ENCODE measurements around the gene CEPT1. TPM values are rescaled to one million over a fixed set of nuclear protein-coding genes. Genes with fewer than 3 reads are reported as not detected.
A peak's percentile ranks its signal among the peaks of the same experiment; 100 is the strongest.
"Not testable (repeated sequence)": the region's sequence is repeated elsewhere in the genome, so short reads cannot be mapped to it uniquely, and the experiment has no call there.

The CEPT1 gene
- 10 to 100 TPM; 17.8 to 20.2 (median 18.7) TPM for total RNA-seq
- 8.3 TPM for polyA plus RNA-seq
- long read RNA-seq, donor 1, transcript CEPT1-201 (9 exons, 2,198 nt), result major isoform, 13 of 17 reads
- long read RNA-seq, donor 1, partial matches to known transcripts, result 0 of 17 reads
- long read RNA-seq, donor 1, other reads (novel, unspliced or antisense), result 3 of 17 reads
- long read RNA-seq, donor 2, transcript CEPT1-201 (9 exons, 2,198 nt), result major isoform, 5 of 7 reads
- long read RNA-seq, donor 2, partial matches to known transcripts, result 0 of 7 reads
- long read RNA-seq, donor 2, other reads (novel, unspliced or antisense), result 2 of 7 reads
- long read RNA-seq, donor 3, full-length matches to known transcripts, result 24 of 33 reads
- long read RNA-seq, donor 3, partial matches to known transcripts, result 4 of 33 reads
- long read RNA-seq, donor 3, other reads (novel, unspliced or antisense), result 5 of 33 reads
- long read RNA-seq, donor 4, partial matches to known transcripts, result 0 of 4 reads
- long read RNA-seq, donor 4, other reads (novel, unspliced or antisense), result 2 of 4 reads

GRCh38 chr1:111139956-111140679 is at the start of gene CEPT1, which contains the start of gene DRAM2:
CEPT1 (plus strand) TSS chr1:111140223; CDS start chr1:111147715, 7,492 bp downstream.
DRAM2 (minus strand) TSS chr1:111140093; CDS start chr1:111131554, 8,539 bp downstream.
- peak; percentile 97 to 98 (median 98) for DNase-seq
- intact Hi-C loops (cut with DNase I), result no loop called here

GRCh38 chr1:111095421-111095820 is 44.6 kb upstream of the CEPT1 start:
- ATAC-seq; H3K27me3 ChIP-seq (ENCODE audit: control insufficient read depth, insufficient read depth); H3K27ac ChIP-seq (ENCODE audit: low read length); intact Hi-C loops (cut with DNase I); DNase-seq; H3K4me3 ChIP-seq (ENCODE audit: low read length); H3K4me1 ChIP-seq (ENCODE audit: control insufficient read depth, insufficient read depth, low read length); H3K9me3 ChIP-seq (ENCODE audit: control insufficient read depth, low read length): not testable (repeated sequence)
- WGBS, result 88% methylated on average over 3 of the region's 3 CpGs

More at GRCh38 chr1:111139956-111140679, at the start of gene CEPT1, which contains the start of gene DRAM2:
- peak within 1 kb of the TSS; percentile 91 for H3K27ac ChIP-seq (ENCODE audit: low read length)
- H3K27me3 ChIP-seq (ENCODE audit: control insufficient read depth, insufficient read depth), result no peaks in the 10 kb centered on the region
- no peaks in the 10 kb centered on the region for H3K4me1 ChIP-seq (ENCODE audit: control insufficient read depth, insufficient read depth, low read length)
- peak; percentile 97 to 98 for ATAC-seq
- WGBS, result under 1% methylated on average over 68 of the region's 68 CpGs
- no peaks in the 10 kb centered on the region for H3K9me3 ChIP-seq (ENCODE audit: control insufficient read depth, low read length)
- peak within 1 kb of the TSS; percentile 92 for H3K4me3 ChIP-seq (ENCODE audit: low read length)

GRCh38 chr1:111097356-111098099 is 42.5 kb upstream of the CEPT1 start:
- Histone ChIP-seq H3K4me3 (ENCODE audit: low read length) (no peak overlapping the region), H3K9me3 (ENCODE audit: control insufficient read depth, low read length) (no peaks in the 10 kb centered on the region), H3K27me3 (ENCODE audit: control insufficient read depth, insufficient read depth) (no peaks in the 10 kb centered on the region), H3K27ac (ENCODE audit: low read length) (no peak overlapping the region), H3K4me1 (ENCODE audit: control insufficient read depth, insufficient read depth, low read length) (no peaks in the 10 kb centered on the region)
- 85% methylated on average over 2 of the region's 2 CpGs for WGBS
- ATAC-seq (no peak), DNase-seq (no peak)
- intact Hi-C loops (cut with DNase I), result no loop called here

- no peak for ATAC-seq
- Histone ChIP-seq H3K4me1 (ENCODE audit: control insufficient read depth, insufficient read depth, low read length) (no peaks in the 10 kb centered on the region), H3K27ac (ENCODE audit: low read length) (no peak overlapping the region), H3K27me3 (ENCODE audit: control insufficient read depth, insufficient read depth) (no peaks in the 10 kb centered on the region), H3K4me3 (ENCODE audit: low read length) (no peak overlapping the region), H3K9me3 (ENCODE audit: control insufficient read depth, low read length) (no peaks in the 10 kb centered on the region)
- intact Hi-C loops (cut with DNase I), result no loop called here
- no peak for DNase-seq
- WGBS, result 82% methylated on average over 1 of the region's 1 CpG
These were observed 40.7 kb upstream of the CEPT1 start for GRCh38 chr1:111099289-111099688.

- no peak overlapping the region for H3K4me3 ChIP-seq (ENCODE audit: low read length)
- intact Hi-C loops (cut with DNase I), result no loop called here
- no peaks in the 10 kb centered on the region for H3K4me1 ChIP-seq (ENCODE audit: control insufficient read depth, insufficient read depth, low read length)
- DNase-seq, result no peak
- WGBS, result 90% methylated on average over 5 of the region's 5 CpGs
- H3K27me3 ChIP-seq (ENCODE audit: control insufficient read depth, insufficient read depth), result no peaks in the 10 kb centered on the region
- ATAC-seq, result no peak
- no peak overlapping the region for H3K27ac ChIP-seq (ENCODE audit: low read length)
- H3K9me3 ChIP-seq (ENCODE audit: control insufficient read depth, low read length), result no peaks in the 10 kb centered on the region
These were observed 38.0 kb upstream of the CEPT1 start for GRCh38 chr1:111101854-111102642.

GRCh38 chr1:111104981-111105380 is 35.0 kb upstream of the CEPT1 start:
- ATAC-seq (no peak), DNase-seq (no peak)
- intact Hi-C loops (cut with DNase I), result no loop called here
- Histone ChIP-seq H3K4me1 (ENCODE audit: control insufficient read depth, insufficient read depth, low read length) (no peaks in the 10 kb centered on the region), H3K27ac (ENCODE audit: low read length) (no peak overlapping the region), H3K4me3 (ENCODE audit: low read length) (no peak overlapping the region), H3K9me3 (ENCODE audit: control insufficient read depth, low read length) (no peaks in the 10 kb centered on the region), H3K27me3 (ENCODE audit: control insufficient read depth, insufficient read depth) (no peaks in the 10 kb centered on the region)
- 96% methylated on average over 2 of the region's 2 CpGs for WGBS

GRCh38 chr1:111110197-111110899 is 29.7 kb upstream of the CEPT1 start:
- ATAC-seq (no peak), DNase-seq (no peak)
- H3K4me1 ChIP-seq (ENCODE audit: control insufficient read depth, insufficient read depth, low read length), result no peaks in the 10 kb centered on the region
- H3K27ac ChIP-seq (ENCODE audit: low read length), result no peak overlapping the region
- intact Hi-C loops (cut with DNase I), result no loop called here
- 98% methylated on average over 1 of the region's 1 CpG for WGBS
- H3K4me3 ChIP-seq (ENCODE audit: low read length), result no peak overlapping the region
- no peaks in the 10 kb centered on the region for H3K9me3 ChIP-seq (ENCODE audit: control insufficient read depth, low read length)
- H3K27me3 ChIP-seq (ENCODE audit: control insufficient read depth, insufficient read depth), result no peaks in the 10 kb centered on the region

GRCh38 chr1:111116496-111116895 is 23.5 kb upstream of the CEPT1 start:
- H3K9me3 ChIP-seq (ENCODE audit: control insufficient read depth, low read length), result no peaks in the 10 kb centered on the region
- 98% methylated on average over 2 of the region's 2 CpGs for WGBS
- H3K4me1 ChIP-seq (ENCODE audit: control insufficient read depth, insufficient read depth, low read length), result no peaks in the 10 kb centered on the region
- intact Hi-C loops (cut with DNase I), result no loop called here
- no peaks in the 10 kb centered on the region for H3K27me3 ChIP-seq (ENCODE audit: control insufficient read depth, insufficient read depth)
- DNase-seq, result no peak
- H3K4me3 ChIP-seq (ENCODE audit: low read length), result no peak overlapping the region
- no peak overlapping the region for H3K27ac ChIP-seq (ENCODE audit: low read length)
- ATAC-seq, result no peak

GRCh38 chr1:111126354-111126753 is 13.7 kb upstream of the CEPT1 start:
- Histone ChIP-seq H3K27me3 (ENCODE audit: control insufficient read depth, insufficient read depth) (no peaks in the 10 kb centered on the region), H3K9me3 (ENCODE audit: control insufficient read depth, low read length) (no peaks in the 10 kb centered on the region), H3K4me1 (ENCODE audit: control insufficient read depth, insufficient read depth, low read length) (no peaks in the 10 kb centered on the region), H3K4me3 (ENCODE audit: low read length) (no peak overlapping the region), H3K27ac (ENCODE audit: low read length) (no peak overlapping the region)
- intact Hi-C loops (cut with DNase I), result no loop called here
- WGBS, result 97% methylated on average over 1 of the region's 1 CpG
- ATAC-seq (no peak), DNase-seq (no peak)

Measured in right cardiac atrium (tissue), 5 donors.